WTC11 (cell line): ENCODE measurements around the gene PSEN2. TPM values are rescaled to one million over a fixed set of nuclear protein-coding genes. Genes with fewer than 3 reads are reported as not detected.

Experiments used
- ATAC-seq: fragments of 200-7000 bp; cut with Tn5 transposase; 2 replicates; pipeline ENCODE4 v1.10.0; 2021; ENCODE audit warnings: mild to moderate bottlenecking, moderate library complexity
- CTCF ChIA-PET: fragments of 300-600 bp; sonication (Branson Sonifier 250); formaldehyde crosslinking; loops from one replicate; lab custom pipeline; 2021; ENCODE audit warnings: antibody characterized with exemption; lab: Charles Lee
- POLR2A ChIA-PET: fragments of 350-600 bp; sonication (Branson Sonifier 250); formaldehyde crosslinking; loops from one replicate; lab custom pipeline; 2021; ENCODE audit warnings: antibody characterized with exemption; lab: Charles Lee
- DNase-seq: peaks from one replicate; pipeline ENCODE4 v3.0.0; 2021; ENCODE audit warnings: low spot score
- H3K27ac Mint-ChIP-seq: 2 replicates; pipeline ENCODE4 v1.8.0; 2021; ENCODE audit warnings: mixed read lengths
- H3K27me3 Mint-ChIP-seq: 2 replicates; pipeline ENCODE4 v1.8.0; 2021; ENCODE audit warnings: low read depth, mild to moderate bottlenecking, moderate library complexity, mixed read lengths
- H3K36me3 Mint-ChIP-seq: 2 replicates; pipeline ENCODE4 v1.8.0; 2021; ENCODE audit warnings: mixed read lengths
- H3K4me1 Mint-ChIP-seq: 2 replicates; pipeline ENCODE4 v1.8.0; 2022; ENCODE audit warnings: mixed read lengths
- H3K4me3 Mint-ChIP-seq: 2 replicates; pipeline ENCODE4 v1.8.0; 2021; ENCODE audit warnings: mild to moderate bottlenecking, moderate library complexity, mixed read lengths
- H3K9me3 Mint-ChIP-seq: 2 replicates; pipeline ENCODE4 v1.8.0; 2021; ENCODE audit warnings: mixed read lengths
- CREM ChIP-seq: sonication (generic); formaldehyde crosslinking; IDR thresholded peaks from 2 replicates; pipeline ENCODE4 v1.8.1; 2022; ENCODE audit warnings: mild to moderate bottlenecking, missing genetic modification reagents, moderate library complexity
- EMX1 ChIP-seq: fragments of 250-450 bp; sonication (Bioruptor Pico); IDR thresholded peaks from 2 replicates; pipeline ENCODE4 v1.8.0; 2021; ENCODE audit warnings: mild to moderate bottlenecking
- GABPB1 ChIP-seq: sonication (generic); formaldehyde crosslinking; IDR thresholded peaks from 2 replicates; pipeline ENCODE4 v1.8.1; 2023; ENCODE audit warnings: mild to moderate bottlenecking, missing genetic modification reagents
- NFATC4 ChIP-seq: fragments of 250-450 bp; sonication (Bioruptor Pico); IDR thresholded peaks from 2 replicates; pipeline ENCODE4 v1.9.0; 2021; ENCODE audit warnings: mild to moderate bottlenecking
- NR3C1 ChIP-seq: sonication (generic); formaldehyde crosslinking; conservative IDR thresholded peaks from 2 replicates; pipeline ENCODE4 v1.8.1; 2023; ENCODE audit warnings: low read depth, mild to moderate bottlenecking, missing genetic modification reagents
- SMAD3 ChIP-seq: sonication (generic); formaldehyde crosslinking; IDR thresholded peaks from 2 replicates; pipeline ENCODE4 v1.8.0; 2022; ENCODE audit warnings: missing genetic modification reagents, mild to moderate bottlenecking, borderline replicate concordance
- SOX15 ChIP-seq: fragments of 250-450 bp; sonication (Bioruptor Pico); IDR thresholded peaks from 2 replicates; pipeline ENCODE4 v1.9.0; 2021; ENCODE audit warnings: mild to moderate bottlenecking
- ZNF671 ChIP-seq: fragments of 250-450 bp; sonication (Bioruptor Pico); IDR thresholded peaks from 2 replicates; pipeline ENCODE4 v1.8.0; 2021; ENCODE audit warnings: mild to moderate bottlenecking
- total RNA-seq: library from RNA; stranded (reverse); gene quantifications from 3 replicates; pipeline ENCODE4 v1.2.3, GENCODE V29; 2021
- TF ChIP-seq, protein P1 (sequence below): sonication (generic); formaldehyde crosslinking; IDR thresholded peaks from 2 replicates; pipeline ENCODE4 v1.8.1; 2022; ENCODE audit warnings: low read depth, mild to moderate bottlenecking, moderate library complexity, missing genetic modification reagents, borderline replicate concordance
- TF ChIP-seq, protein P2 (sequence below): sonication (generic); formaldehyde crosslinking; IDR thresholded peaks from 2 replicates; pipeline ENCODE4 v1.8.1; 2023; ENCODE audit warnings: mild to moderate bottlenecking, missing genetic modification reagents, moderate library complexity
- TF ChIP-seq, protein P3 (sequence below): fragments of 250-450 bp; sonication (Bioruptor Pico); IDR thresholded peaks from 2 replicates; pipeline ENCODE4 v1.9.0; 2021; ENCODE audit warnings: moderate library complexity, mild to moderate bottlenecking, inconsistent platforms, borderline replicate concordance
- TF ChIP-seq, protein P4 (sequence below): sonication (generic); formaldehyde crosslinking; IDR thresholded peaks from 2 replicates; pipeline ENCODE4 v1.8.0; 2022; ENCODE audit warnings: mild to moderate bottlenecking, missing genetic modification reagents
- TF ChIP-seq, protein P5 (sequence below): sonication (generic); formaldehyde crosslinking; IDR thresholded peaks from 2 replicates; pipeline ENCODE4 v1.8.0; 2023; ENCODE audit warnings: missing genetic modification reagents, mild to moderate bottlenecking, borderline replicate concordance
- TF ChIP-seq, protein P6 (sequence below): sonication (generic); formaldehyde crosslinking; IDR thresholded peaks from 2 replicates; pipeline ENCODE4 v1.8.0; 2022; ENCODE audit warnings: mild to moderate bottlenecking, missing genetic modification reagents
- TF ChIP-seq, protein P7 (sequence below): fragments of 250-450 bp; sonication (Bioruptor Pico); conservative IDR thresholded peaks from 2 replicates; pipeline ENCODE4 v1.9.0; 2021; ENCODE audit warnings: mild to moderate bottlenecking
- TF ChIP-seq, protein P8 (sequence below): fragments of 250-450 bp; sonication (Bioruptor Pico); IDR thresholded peaks from 2 replicates; pipeline ENCODE4 v1.9.0; 2021; ENCODE audit warnings: mild to moderate bottlenecking
- TF ChIP-seq, protein P9 (sequence below): sonication (generic); formaldehyde crosslinking; IDR thresholded peaks from 2 replicates; pipeline ENCODE4 v1.8.0; 2022; ENCODE audit warnings: missing genetic modification reagents

PSEN2 gene
- total RNA-seq, 1 experiment from 2014 or later = 18.4 TPM

DNA sequence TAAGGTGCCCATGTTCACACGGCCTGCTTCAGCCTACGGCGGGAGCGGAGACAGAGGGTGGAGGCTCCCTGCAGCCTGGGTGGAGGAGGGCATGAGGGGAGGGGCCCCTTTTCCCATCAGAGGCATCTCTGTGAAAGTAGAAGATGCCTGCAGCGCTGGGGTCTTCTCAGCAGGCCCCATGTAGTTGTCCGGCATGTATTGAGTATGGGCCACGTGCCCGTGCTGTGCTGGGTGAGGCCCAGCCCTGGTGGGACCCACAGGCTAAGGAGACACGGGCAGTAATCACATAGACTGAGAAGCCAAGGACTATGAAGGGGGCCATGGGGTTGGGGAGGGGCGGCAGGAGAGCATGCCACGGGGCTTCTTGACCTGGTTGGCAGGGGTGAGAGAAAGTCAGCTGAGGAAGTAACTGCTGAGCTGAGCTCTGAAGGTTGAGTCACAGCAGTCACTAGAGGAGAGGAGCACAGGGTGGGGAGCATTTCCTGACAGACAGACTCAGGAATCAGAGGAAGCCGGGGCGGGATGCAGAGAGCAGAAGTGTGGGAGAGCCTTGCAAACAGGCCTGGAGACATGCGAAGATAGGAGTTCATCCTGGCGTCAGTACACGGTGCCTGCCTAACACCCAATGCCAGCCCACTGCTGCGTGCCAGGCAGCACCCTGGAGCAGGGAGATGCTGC is 21.6 kb downstream of the PSEN2 start:
- ATAC-seq = no peak
- H3K4me1 Mint-ChIP-seq = no peaks in the 10 kb centered on the region
- no peak overlapping the region for H3K4me3 Mint-ChIP-seq
- TF ChIP-seq CREM (CRISPR knock-in tag) = no peak
- TF ChIP-seq NFATC4 = no peak
- TF ChIP-seq, protein P1, sequence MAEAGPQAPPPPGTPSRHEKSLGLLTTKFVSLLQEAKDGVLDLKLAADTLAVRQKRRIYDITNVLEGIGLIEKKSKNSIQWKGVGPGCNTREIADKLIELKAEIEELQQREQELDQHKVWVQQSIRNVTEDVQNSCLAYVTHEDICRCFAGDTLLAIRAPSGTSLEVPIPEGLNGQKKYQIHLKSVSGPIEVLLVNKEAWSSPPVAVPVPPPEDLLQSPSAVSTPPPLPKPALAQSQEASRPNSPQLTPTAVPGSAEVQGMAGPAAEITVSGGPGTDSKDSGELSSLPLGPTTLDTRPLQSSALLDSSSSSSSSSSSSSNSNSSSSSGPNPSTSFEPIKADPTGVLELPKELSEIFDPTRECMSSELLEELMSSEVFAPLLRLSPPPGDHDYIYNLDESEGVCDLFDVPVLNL (CRISPR knock-in tag) = no peak
- TF ChIP-seq, protein P2, sequence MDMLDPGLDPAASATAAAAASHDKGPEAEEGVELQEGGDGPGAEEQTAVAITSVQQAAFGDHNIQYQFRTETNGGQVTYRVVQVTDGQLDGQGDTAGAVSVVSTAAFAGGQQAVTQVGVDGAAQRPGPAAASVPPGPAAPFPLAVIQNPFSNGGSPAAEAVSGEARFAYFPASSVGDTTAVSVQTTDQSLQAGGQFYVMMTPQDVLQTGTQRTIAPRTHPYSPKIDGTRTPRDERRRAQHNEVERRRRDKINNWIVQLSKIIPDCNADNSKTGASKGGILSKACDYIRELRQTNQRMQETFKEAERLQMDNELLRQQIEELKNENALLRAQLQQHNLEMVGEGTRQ (CRISPR knock-in tag) = no peak
- TF ChIP-seq, protein P3, sequence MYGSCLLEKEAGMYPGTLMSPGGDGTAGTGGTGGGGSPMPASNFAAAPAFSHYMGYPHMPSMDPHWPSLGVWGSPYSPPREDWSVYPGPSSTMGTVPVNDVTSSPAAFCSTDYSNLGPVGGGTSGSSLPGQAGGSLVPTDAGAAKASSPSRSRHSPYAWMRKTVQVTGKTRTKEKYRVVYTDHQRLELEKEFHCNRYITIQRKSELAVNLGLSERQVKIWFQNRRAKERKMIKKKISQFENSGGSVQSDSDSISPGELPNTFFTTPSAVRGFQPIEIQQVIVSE (CRISPR knock-in tag) = no peak
- TF ChIP-seq, protein P4, sequence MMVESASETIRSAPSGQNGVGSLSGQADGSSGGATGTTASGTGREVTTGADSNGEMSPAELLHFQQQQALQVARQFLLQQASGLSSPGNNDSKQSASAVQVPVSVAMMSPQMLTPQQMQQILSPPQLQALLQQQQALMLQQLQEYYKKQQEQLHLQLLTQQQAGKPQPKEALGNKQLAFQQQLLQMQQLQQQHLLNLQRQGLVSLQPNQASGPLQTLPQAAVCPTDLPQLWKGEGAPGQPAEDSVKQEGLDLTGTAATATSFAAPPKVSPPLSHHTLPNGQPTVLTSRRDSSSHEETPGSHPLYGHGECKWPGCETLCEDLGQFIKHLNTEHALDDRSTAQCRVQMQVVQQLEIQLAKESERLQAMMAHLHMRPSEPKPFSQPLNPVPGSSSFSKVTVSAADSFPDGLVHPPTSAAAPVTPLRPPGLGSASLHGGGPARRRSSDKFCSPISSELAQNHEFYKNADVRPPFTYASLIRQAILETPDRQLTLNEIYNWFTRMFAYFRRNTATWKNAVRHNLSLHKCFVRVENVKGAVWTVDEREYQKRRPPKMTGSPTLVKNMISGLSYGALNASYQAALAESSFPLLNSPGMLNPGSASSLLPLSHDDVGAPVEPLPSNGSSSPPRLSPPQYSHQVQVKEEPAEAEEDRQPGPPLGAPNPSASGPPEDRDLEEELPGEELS (CRISPR knock-in tag) = no peak
- TF ChIP-seq, protein P5, sequence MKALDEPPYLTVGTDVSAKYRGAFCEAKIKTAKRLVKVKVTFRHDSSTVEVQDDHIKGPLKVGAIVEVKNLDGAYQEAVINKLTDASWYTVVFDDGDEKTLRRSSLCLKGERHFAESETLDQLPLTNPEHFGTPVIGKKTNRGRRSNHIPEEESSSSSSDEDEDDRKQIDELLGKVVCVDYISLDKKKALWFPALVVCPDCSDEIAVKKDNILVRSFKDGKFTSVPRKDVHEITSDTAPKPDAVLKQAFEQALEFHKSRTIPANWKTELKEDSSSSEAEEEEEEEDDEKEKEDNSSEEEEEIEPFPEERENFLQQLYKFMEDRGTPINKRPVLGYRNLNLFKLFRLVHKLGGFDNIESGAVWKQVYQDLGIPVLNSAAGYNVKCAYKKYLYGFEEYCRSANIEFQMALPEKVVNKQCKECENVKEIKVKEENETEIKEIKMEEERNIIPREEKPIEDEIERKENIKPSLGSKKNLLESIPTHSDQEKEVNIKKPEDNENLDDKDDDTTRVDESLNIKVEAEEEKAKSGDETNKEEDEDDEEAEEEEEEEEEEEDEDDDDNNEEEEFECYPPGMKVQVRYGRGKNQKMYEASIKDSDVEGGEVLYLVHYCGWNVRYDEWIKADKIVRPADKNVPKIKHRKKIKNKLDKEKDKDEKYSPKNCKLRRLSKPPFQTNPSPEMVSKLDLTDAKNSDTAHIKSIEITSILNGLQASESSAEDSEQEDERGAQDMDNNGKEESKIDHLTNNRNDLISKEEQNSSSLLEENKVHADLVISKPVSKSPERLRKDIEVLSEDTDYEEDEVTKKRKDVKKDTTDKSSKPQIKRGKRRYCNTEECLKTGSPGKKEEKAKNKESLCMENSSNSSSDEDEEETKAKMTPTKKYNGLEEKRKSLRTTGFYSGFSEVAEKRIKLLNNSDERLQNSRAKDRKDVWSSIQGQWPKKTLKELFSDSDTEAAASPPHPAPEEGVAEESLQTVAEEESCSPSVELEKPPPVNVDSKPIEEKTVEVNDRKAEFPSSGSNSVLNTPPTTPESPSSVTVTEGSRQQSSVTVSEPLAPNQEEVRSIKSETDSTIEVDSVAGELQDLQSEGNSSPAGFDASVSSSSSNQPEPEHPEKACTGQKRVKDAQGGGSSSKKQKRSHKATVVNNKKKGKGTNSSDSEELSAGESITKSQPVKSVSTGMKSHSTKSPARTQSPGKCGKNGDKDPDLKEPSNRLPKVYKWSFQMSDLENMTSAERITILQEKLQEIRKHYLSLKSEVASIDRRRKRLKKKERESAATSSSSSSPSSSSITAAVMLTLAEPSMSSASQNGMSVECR (CRISPR knock-in tag) = no peak
- no peak for TF ChIP-seq SOX15 (CRISPR knock-in tag)
- TF ChIP-seq EMX1 (CRISPR knock-in tag) = no peak
- TF ChIP-seq, protein P6, sequence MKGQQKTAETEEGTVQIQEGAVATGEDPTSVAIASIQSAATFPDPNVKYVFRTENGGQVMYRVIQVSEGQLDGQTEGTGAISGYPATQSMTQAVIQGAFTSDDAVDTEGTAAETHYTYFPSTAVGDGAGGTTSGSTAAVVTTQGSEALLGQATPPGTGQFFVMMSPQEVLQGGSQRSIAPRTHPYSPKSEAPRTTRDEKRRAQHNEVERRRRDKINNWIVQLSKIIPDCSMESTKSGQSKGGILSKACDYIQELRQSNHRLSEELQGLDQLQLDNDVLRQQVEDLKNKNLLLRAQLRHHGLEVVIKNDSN = no peak
- TF ChIP-seq, protein P7, sequence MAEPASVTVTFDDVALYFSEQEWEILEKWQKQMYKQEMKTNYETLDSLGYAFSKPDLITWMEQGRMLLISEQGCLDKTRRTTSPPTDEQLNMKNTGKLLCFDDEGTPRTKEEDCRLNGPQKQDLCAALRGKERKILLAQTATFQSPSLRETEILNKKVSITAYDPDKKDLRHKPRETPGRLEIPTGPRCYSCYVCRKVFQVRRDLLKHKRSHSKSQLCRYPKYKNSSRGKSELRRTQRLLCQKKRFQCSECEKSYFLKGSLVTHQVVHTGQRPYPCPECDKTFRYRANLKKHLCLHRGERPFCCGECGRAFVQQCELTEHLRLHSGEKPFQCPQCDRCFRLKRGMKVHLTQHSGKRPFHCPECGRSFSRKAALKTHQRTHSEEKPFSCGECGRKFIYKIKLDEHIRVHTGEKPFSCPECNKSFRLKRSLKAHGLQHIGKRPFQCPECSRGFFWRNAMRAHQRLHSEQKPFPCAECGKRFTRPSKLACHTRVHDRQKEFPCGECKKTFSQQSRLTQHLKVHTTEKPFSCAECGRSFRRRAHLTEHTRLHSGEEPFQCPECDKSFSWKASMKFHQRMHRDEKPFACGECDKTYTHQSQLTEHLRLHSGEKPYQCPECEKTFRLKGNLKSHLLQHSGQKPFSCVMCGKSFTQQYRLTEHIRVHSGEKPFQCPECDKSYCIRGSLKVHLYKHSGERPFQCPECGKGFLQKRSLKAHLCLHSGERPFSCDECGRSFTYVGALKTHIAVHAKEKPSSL (CRISPR knock-in tag) = no peak
- TF ChIP-seq, protein P8, sequence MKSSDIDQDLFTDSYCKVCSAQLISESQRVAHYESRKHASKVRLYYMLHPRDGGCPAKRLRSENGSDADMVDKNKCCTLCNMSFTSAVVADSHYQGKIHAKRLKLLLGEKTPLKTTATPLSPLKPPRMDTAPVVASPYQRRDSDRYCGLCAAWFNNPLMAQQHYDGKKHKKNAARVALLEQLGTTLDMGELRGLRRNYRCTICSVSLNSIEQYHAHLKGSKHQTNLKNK (CRISPR knock-in tag) = no peak
- TF ChIP-seq SMAD3 = no peak
- no peak for TF ChIP-seq NR3C1
- no peak for TF ChIP-seq ZNF671 (CRISPR knock-in tag)
- no peak for TF ChIP-seq GABPB1
- TF ChIP-seq, protein P9, sequence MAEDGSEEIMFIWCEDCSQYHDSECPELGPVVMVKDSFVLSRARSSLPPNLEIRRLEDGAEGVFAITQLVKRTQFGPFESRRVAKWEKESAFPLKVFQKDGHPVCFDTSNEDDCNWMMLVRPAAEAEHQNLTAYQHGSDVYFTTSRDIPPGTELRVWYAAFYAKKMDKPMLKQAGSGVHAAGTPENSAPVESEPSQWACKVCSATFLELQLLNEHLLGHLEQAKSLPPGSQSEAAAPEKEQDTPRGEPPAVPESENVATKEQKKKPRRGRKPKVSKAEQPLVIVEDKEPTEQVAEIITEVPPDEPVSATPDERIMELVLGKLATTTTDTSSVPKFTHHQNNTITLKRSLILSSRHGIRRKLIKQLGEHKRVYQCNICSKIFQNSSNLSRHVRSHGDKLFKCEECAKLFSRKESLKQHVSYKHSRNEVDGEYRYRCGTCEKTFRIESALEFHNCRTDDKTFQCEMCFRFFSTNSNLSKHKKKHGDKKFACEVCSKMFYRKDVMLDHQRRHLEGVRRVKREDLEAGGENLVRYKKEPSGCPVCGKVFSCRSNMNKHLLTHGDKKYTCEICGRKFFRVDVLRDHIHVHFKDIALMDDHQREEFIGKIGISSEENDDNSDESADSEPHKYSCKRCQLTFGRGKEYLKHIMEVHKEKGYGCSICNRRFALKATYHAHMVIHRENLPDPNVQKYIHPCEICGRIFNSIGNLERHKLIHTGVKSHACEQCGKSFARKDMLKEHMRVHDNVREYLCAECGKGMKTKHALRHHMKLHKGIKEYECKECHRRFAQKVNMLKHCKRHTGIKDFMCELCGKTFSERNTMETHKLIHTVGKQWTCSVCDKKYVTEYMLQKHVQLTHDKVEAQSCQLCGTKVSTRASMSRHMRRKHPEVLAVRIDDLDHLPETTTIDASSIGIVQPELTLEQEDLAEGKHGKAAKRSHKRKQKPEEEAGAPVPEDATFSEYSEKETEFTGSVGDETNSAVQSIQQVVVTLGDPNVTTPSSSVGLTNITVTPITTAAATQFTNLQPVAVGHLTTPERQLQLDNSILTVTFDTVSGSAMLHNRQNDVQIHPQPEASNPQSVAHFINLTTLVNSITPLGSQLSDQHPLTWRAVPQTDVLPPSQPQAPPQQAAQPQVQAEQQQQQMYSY (CRISPR knock-in tag) = no peak
- no peak overlapping the region for H3K27ac Mint-ChIP-seq
- H3K36me3 Mint-ChIP-seq = peaks cover 35% of the 10 kb centered on the region
- no peaks in the 10 kb centered on the region for H3K27me3 Mint-ChIP-seq
- no peak for DNase-seq
- ChIA-PET POLR2A (interaction anchor here (0.6 kb wide), 1 partner anchor 767 kb away, joined by 3 read pairs; no protein-coding TSS in a partner anchor), CTCF (no interaction called here)
- no peaks in the 10 kb centered on the region for H3K9me3 Mint-ChIP-seq
